ENCODE measurements around the gene CEACAM19.

GRCh38 chr19:44648631-44649251, 22.5 kb upstream of the CEACAM19 start:
- TF ChIP-seq, protein P1, sequence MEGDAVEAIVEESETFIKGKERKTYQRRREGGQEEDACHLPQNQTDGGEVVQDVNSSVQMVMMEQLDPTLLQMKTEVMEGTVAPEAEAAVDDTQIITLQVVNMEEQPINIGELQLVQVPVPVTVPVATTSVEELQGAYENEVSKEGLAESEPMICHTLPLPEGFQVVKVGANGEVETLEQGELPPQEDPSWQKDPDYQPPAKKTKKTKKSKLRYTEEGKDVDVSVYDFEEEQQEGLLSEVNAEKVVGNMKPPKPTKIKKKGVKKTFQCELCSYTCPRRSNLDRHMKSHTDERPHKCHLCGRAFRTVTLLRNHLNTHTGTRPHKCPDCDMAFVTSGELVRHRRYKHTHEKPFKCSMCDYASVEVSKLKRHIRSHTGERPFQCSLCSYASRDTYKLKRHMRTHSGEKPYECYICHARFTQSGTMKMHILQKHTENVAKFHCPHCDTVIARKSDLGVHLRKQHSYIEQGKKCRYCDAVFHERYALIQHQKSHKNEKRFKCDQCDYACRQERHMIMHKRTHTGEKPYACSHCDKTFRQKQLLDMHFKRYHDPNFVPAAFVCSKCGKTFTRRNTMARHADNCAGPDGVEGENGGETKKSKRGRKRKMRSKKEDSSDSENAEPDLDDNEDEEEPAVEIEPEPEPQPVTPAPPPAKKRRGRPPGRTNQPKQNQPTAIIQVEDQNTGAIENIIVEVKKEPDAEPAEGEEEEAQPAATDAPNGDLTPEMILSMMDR (IDR thresholded peaks at IDR 0.05), result no peak
- TF ChIP-seq POLR2A (IDR thresholded peaks at IDR 0.05), result no peak

All from uterus (tissue), 2 donors.